CD4-positive, alpha-beta memory T cell (primary cell): Measurements from ENCODE around the gene LRRC3. TPM values are rescaled to one million over a fixed set of nuclear protein-coding genes. Genes with fewer than 3 reads are reported as not detected.
"Not testable (repeated sequence)": the region's sequence is repeated elsewhere in the genome, so short reads cannot be mapped to it uniquely, and the experiment has no call there.

Experiments
- CTCF ChIA-PET: fragments of 350-600 bp; sonication (Branson Sonifier 250); formaldehyde crosslinking; loops from one replicate; lab custom pipeline; 2021; ENCODE audit warnings: inconsistent platforms; ENCODE audit not compliant: partially characterized antibody; lab: Charles Lee
- POLR2A ChIA-PET: fragments of 350-600 bp; sonication (Branson Sonifier 250); formaldehyde crosslinking; loops from one replicate; lab custom pipeline; 2021; ENCODE audit not compliant: partially characterized antibody; lab: Charles Lee
- DNase-seq, 5 donors: peaks; one replicate each; pipeline versions ENCODE4 v3.0.0 to v3.0.0-alpha.2; 2020 to 2022; ENCODE audit warnings: mixed read lengths in 1 of 5
- H3K27ac ChIP-seq: one replicate; pipeline ENCODE4 v1.7.0; 2013; ENCODE audit warnings: low read depth, low read length
- H3K27me3 ChIP-seq: 2 replicates; pipeline ENCODE4 v1.7.0; 2013; ENCODE audit warnings: mild to moderate bottlenecking, low read length, moderate library complexity; ENCODE audit not compliant: insufficient read depth
- H3K36me3 ChIP-seq: 2 replicates; pipeline ENCODE4 v1.7.0; 2013; ENCODE audit warnings: mild to moderate bottlenecking, low read length, moderate library complexity; ENCODE audit not compliant: insufficient read depth
- H3K4me1 ChIP-seq: 2 replicates; pipeline ENCODE4 v1.7.0; 2013; ENCODE audit warnings: mild to moderate bottlenecking, low read length, moderate library complexity; ENCODE audit not compliant: insufficient read depth
- H3K4me3 ChIP-seq, 2 donors: one replicate each; pipeline ENCODE4 v1.7.0; 2013; ENCODE audit warnings: low read length in 2 of 2, mild to moderate bottlenecking in 1 of 2
- H3K9me3 ChIP-seq, 2 donors: one replicate each; pipeline ENCODE4 v1.7.0; 2013; ENCODE audit warnings: low read length in 2 of 2, control low read depth in 1 of 2; ENCODE audit not compliant: control insufficient read depth in 1 of 2
- H3K27ac Mint-ChIP-seq, 7 donors: one replicate each; pipeline ENCODE4 v1.8.0; 2020 to 2021; ENCODE audit warnings: mixed read lengths in 7 of 7, mild to moderate bottlenecking in 6 of 7, inconsistent platforms in 3 of 7, moderate library complexity in 3 of 7
- H3K27me3 Mint-ChIP-seq, 2 donors: one replicate each; pipeline ENCODE4 v1.8.0; 2020 to 2021; ENCODE audit warnings: mixed read lengths in 2 of 2
- H3K36me3 Mint-ChIP-seq, 2 donors: one replicate each; pipeline ENCODE4 v1.8.0; 2020 to 2021; ENCODE audit warnings: mixed read lengths in 2 of 2, inconsistent platforms in 1 of 2, mild to moderate bottlenecking in 1 of 2
- H3K4me1 Mint-ChIP-seq, 4 donors: one replicate each; pipeline ENCODE4 v1.8.0; 2020 to 2021; ENCODE audit warnings: mixed read lengths in 4 of 4, mild to moderate bottlenecking in 1 of 4
- H3K4me3 Mint-ChIP-seq, 8 donors: one replicate each; pipeline ENCODE4 v1.8.0; 2020 to 2021; ENCODE audit warnings: mixed read lengths in 8 of 8, mild to moderate bottlenecking in 7 of 8, moderate library complexity in 6 of 8, inconsistent platforms in 3 of 8
- H3K9me3 Mint-ChIP-seq, 8 donors: one replicate each; pipeline ENCODE4 v1.8.0; 2020 to 2021; ENCODE audit warnings: mixed read lengths in 8 of 8, mild to moderate bottlenecking in 5 of 8, inconsistent platforms in 3 of 8, moderate library complexity in 1 of 8
- intact Hi-C: fragments of 100-400 bp; cut with micrococcal nuclease; formaldehyde crosslinking; loops from one replicate; pipeline ENCODE4 v1.15.1; 2023
- polyA plus RNA-seq, 2 donors: library from polyadenylated mRNA; unstranded; fragments of 300-500 nt; fragmentation: Illumina TruSeq; gene quantifications; one replicate each; pipeline ENCODE4 v1.2.3, GENCODE V29; 2021
- total RNA-seq, 2 experiments: library from RNA; stranded (reverse); gene quantifications; one replicate each; pipeline ENCODE4 v1.2.3, GENCODE V29; 2021

The LRRC3 gene
- total and polyA plus RNA-seq, 4 experiments from 2014 or later = 0.11 to 1.5 (median 1.0) TPM

DNA sequence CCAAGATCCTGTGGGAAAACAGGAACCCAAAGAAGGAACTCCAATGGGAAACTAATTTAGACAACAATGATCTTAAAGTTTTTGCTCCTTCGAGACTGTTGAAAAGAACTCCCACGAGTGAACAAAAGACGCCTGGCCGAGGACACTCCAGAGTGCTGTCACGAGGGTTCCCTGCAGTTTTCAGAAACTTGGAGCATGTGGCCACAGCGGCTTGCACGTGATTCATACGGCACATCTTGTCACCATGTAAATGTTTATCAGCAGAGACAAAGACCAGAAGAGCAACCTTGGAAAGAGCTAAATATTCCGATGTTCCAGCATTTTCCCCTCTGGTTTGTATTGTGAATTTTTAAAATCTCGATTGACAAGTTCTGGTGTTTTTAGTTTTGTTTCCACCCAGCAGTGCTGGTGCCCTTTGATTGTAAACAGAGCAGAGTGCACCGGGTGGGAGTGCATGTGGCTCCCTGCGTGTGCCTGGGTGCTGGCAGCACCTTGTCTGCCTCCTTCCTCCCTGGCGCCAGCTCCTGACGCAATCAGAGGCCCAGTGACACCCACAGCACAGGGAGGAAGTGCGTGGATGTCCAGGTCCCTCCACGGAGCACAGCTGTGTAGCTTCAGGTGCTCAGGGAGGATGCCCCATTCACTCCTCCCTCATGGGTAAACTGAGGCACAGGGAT lies 23.0 kb downstream of the LRRC3 start:
- H3K4me1 Mint-ChIP-seq = peaks cover 0 to 5% (median 0%) of the 10 kb centered on the region in 4 donors
- H3K4me3 Mint-ChIP-seq = peak overlapping the region in 1 of 8 donors; percentile 44
- Histone ChIP-seq H3K27me3 (no peaks in the 10 kb centered on the region), H3K27ac (no peak overlapping the region), H3K9me3 (no peaks in the 10 kb centered on the region), H3K4me1 (peaks cover 3% of the 10 kb centered on the region), H3K4me3 (no peak overlapping the region), H3K36me3 (no peaks in the 10 kb centered on the region)
- no peak overlapping the region for H3K27ac Mint-ChIP-seq
- H3K27me3 Mint-ChIP-seq = peaks cover 0 to 3% of the 10 kb centered on the region in 2 donors
- no peak for DNase-seq
- CTCF ChIA-PET = interaction anchor here (0.7 kb wide), 1 partner anchor 17 kb away, joined by 3 read pairs; no protein-coding TSS in a partner anchor
- intact Hi-C loops = no loop called here
- H3K9me3 Mint-ChIP-seq = no peaks in the 10 kb centered on the region
- POLR2A ChIA-PET = no interaction called here
- no peaks in the 10 kb centered on the region for H3K36me3 Mint-ChIP-seq

DNA sequence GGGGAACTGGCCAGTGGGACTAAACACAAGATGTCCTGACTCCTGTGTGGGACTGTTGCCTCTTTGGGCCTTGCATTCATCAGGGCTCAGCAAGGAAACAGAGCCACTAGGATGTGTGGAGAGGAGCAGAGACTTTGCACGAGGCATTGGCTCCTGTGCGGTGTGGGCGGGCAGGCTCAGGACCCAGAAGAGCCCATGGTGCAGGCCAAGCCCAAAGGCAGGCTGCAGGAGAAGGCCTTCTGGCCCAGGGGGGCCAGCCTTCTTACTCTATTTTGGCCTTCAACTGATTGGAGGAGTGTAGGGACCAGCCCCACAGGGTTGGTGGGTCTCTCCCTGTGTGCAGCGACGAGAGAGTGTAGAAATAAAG lies 23.5 kb downstream of the LRRC3 start:
- H3K27me3 Mint-ChIP-seq = peaks cover 0 to 3% of the 10 kb centered on the region in 2 donors
- peaks cover 0 to 5% (median 0%) of the 10 kb centered on the region in 4 donors for H3K4me1 Mint-ChIP-seq
- CTCF ChIA-PET = no interaction called here
- H3K9me3 Mint-ChIP-seq = no peaks in the 10 kb centered on the region
- H3K36me3 Mint-ChIP-seq = no peaks in the 10 kb centered on the region
- H3K27ac Mint-ChIP-seq = no peak overlapping the region
- H3K27ac ChIP-seq = no peak overlapping the region
- intact Hi-C loops = no loop called here
- POLR2A ChIA-PET = no interaction called here
- H3K4me1 ChIP-seq = peaks cover 3% of the 10 kb centered on the region
- DNase-seq = no peak
- H3K4me3 Mint-ChIP-seq = peak overlapping the region in 1 of 8 donors; percentile 44
- no peaks in the 10 kb centered on the region for H3K9me3 ChIP-seq
- H3K27me3 ChIP-seq = no peaks in the 10 kb centered on the region
- no peaks in the 10 kb centered on the region for H3K36me3 ChIP-seq
- no peak overlapping the region for H3K4me3 ChIP-seq

DNA sequence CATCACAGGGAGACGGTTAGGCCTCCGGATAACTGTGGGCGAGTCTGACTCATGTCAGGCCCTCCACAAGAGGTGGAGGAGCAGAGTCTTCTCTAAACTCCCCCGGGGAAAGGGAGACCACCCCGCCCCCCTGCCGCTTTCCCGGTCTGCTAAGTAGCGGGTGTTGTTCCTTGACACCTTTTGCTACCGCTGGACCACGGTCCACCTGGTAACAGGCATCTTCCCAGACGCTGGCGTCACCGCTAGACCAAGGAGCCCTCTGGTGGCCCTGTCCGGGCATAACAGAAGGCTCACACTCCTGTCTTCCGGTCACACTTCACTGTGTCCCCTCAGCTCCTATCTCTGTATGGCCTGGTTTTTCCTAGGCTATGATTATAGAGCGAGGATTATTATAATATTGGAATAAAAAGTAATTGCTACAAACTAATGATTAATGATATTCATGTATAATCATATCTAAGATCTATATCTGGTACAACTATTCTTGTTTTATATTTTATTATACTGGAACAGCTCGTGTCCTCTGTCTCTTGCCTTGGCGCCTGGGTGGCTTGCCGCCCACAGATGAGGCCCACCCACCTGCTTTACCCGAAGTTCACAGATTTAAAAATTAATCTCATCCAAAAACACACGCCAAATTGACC lies 24.4 kb downstream of the LRRC3 start:
- H3K27me3 ChIP-seq, H3K9me3 ChIP-seq, H3K4me1 ChIP-seq, H3K4me3 ChIP-seq, H3K9me3 Mint-ChIP-seq, H3K27me3 Mint-ChIP-seq, H3K36me3 Mint-ChIP-seq, H3K27ac ChIP-seq, intact Hi-C loops, H3K4me1 Mint-ChIP-seq, POLR2A ChIA-PET, H3K36me3 ChIP-seq: not testable (repeated sequence)
- peak in 4 of 5 donors; percentile 29 to 54 (median 36) for DNase-seq
- Mint-ChIP-seq H3K4me3 (peak overlapping the region in 1 of 8 donors; percentile 53), H3K27ac (peak overlapping the region in 2 of 7 donors; percentile 25 to 47)
- CTCF ChIA-PET = interaction anchor here (0.6 to 0.7 kb wide), 2 partner anchors 9 to 40 kb away, joined by 3 to 4 read pairs; no protein-coding TSS in a partner anchor

DNA sequence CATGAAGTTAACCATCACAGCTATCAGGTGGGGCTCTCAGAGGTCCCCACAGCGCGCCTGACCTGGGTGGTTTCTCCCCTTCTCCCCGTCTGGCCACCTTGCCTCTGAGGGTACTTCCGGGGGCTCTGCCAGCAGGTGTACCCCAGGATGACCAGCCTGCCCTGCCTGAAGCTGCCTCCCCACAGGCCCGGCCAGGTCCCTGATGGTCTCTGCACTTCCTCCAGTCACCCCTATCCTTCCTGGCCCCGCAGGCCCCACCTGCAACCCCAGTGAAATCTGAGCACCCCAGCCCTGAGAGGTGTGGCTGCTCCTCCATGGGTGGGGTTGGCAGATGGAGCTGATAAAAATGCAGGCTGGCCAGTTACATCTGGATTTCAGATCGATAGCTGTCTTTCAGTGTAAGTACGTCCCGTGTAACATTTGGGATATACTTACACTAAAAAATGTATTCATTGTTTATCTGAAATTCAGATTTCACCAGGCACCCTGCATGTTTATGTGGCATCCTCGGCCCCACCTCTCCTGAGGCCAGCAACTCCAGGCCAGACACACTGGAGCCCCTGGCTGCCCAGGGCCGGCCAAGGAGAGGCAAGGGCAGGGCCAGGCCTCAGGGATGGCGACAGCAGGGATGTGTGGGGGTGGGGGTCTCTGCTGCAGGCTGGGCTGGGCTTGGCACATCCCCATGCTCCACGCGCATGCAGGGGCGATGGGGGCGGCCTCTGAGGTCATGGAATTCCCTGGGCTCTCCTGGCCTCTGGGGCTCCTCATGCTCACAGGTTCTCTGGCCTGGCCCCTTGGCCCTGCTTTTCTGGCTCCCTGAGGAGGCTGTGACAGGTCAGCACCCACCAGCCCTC lies 25.1 kb downstream of the LRRC3 start:
- Histone ChIP-seq H3K9me3 (no peaks in the 10 kb centered on the region), H3K4me1 (peaks cover 3% of the 10 kb centered on the region), H3K27me3 (no peaks in the 10 kb centered on the region), H3K27ac (no peak overlapping the region), H3K4me3 (no peak overlapping the region), H3K36me3 (no peaks in the 10 kb centered on the region)
- Mint-ChIP-seq H3K36me3 (no peaks in the 10 kb centered on the region), H3K9me3 (no peaks in the 10 kb centered on the region), H3K4me1 (peaks cover 0 to 6% (median 0%) of the 10 kb centered on the region in 4 donors), H3K4me3 (no peak overlapping the region), H3K27ac (no peak overlapping the region), H3K27me3 (peaks cover 2 to 9% of the 10 kb centered on the region in 2 donors)
- DNase-seq = no peak
- intact Hi-C loops = no loop called here
- ChIA-PET POLR2A (no interaction called here), CTCF (interaction anchor here (0.7 to 1.4 kb wide), 5 partner anchors 9 to 321 kb away, joined by 3 to 5 read pairs (median 3); partner anchors contain the start of gene UBE2G2)

DNA sequence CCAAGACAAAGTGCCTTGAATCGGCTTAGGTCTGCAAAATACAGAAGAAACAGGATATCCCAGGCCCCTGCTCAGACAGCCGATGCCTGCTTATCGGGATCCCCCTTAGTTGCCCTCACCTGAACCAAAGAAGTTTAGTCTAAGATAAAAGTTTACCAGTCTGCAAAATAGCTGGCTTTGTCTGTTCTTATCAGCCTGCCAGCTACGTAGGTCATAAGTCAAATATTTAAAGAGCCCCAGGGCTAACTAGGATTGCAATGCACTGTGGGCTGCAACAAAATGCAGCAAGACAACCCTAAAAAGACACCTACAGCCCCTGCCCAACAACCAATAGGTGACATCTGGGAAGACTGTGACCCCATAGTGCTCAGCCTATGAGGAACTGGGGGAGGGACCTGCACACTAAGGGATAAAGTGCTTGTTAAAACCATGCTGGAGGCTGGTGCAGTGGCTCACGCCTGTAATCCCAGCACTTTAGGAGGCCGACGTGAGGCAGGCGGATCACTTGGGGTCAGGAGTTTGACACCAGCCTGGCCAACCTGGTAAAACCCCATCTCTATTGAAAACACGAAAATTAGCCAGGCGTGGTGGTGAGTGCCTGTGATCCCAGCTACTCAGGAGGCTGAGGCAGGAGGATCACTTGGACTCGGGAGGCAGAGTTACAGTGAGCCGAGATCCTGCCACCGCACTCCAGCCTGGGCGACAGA lies 27.4 kb downstream of the LRRC3 start:
- H3K36me3 Mint-ChIP-seq = no peaks in the 10 kb centered on the region
- POLR2A ChIA-PET = no interaction called here
- CTCF ChIA-PET = no interaction called here
- peaks cover 3% of the 10 kb centered on the region for H3K4me1 ChIP-seq
- DNase-seq = no peak
- H3K36me3 ChIP-seq = no peaks in the 10 kb centered on the region
- no peaks in the 10 kb centered on the region for H3K27me3 ChIP-seq
- H3K27me3 Mint-ChIP-seq = peaks cover 2 to 11% of the 10 kb centered on the region in 2 donors
- H3K9me3 ChIP-seq = no peaks in the 10 kb centered on the region
- H3K9me3 Mint-ChIP-seq = peaks cover 0 to 2% (median 0%) of the 10 kb centered on the region in 8 donors
- H3K4me3 Mint-ChIP-seq = no peak overlapping the region
- H3K27ac Mint-ChIP-seq = peak overlapping the region in 1 of 7 donors; percentile 5
- no peak overlapping the region for H3K4me3 ChIP-seq
- peaks cover 0 to 8% (median 2%) of the 10 kb centered on the region in 4 donors for H3K4me1 Mint-ChIP-seq
- H3K27ac ChIP-seq = no peak overlapping the region
- intact Hi-C loops = no loop called here

DNA sequence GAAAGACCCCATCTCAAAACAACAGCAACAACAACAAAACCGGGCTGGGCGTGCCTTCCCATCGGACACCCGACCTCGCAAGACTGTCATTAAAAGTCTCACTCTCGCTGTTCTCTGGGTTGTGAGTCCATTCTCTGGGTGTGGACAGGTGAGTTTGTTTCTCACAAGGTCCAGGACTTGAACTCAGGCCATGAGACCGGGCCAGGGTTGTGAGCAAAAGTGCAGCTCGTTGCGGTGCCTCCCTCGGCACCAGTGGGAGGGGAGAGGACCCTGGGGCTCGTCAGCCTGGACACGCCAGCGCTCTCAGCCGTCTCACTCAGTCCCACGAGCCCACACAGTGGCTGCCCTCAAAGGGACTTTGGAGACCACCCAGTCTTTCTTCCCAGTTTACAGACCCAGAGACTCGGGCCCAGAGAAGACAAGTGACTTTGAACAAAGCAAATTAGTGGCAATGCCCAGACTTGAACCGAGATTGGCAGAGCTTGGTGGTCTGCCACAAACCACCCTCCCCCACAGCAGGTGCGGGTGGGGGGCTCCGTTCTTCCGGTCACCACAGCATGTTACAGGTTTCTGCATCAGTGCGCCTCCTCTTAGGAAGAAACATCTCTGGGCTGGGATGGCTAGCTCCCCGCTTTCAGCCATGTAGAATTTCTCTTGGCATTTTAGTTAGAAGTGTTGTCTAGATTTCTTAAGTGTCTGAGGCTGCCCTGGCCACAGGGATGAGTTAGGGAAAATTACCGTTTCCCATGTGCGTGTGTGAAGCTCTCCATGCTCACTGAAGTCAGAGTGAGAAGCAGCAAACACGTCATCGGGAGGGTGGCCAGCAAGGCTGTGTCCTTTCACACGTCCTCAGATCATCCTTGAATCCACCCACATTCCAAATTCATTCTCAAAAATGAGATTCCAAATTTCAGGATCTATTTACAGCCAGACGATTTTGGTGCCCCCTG lies 28.3 kb downstream of the LRRC3 start:
- H3K27ac ChIP-seq = no peak overlapping the region
- ChIA-PET CTCF (interaction anchor here (0.9 kb wide), 1 partner anchor 12 kb away, joined by 4 read pairs; no protein-coding TSS in a partner anchor), POLR2A (no interaction called here)
- Mint-ChIP-seq H3K27me3 (peaks cover 2 to 11% of the 10 kb centered on the region in 2 donors), H3K4me1 (peaks cover 0 to 8% (median 2%) of the 10 kb centered on the region in 4 donors), H3K9me3 (peaks cover 0 to 5% (median 0%) of the 10 kb centered on the region in 8 donors), H3K27ac (peak overlapping the region in 1 of 7 donors; percentile 36), H3K36me3 (no peaks in the 10 kb centered on the region), H3K4me3 (no peak overlapping the region)
- intact Hi-C loops = no loop called here
- H3K9me3 ChIP-seq = no peaks in the 10 kb centered on the region
- no peak overlapping the region for H3K4me3 ChIP-seq
- H3K27me3 ChIP-seq = no peaks in the 10 kb centered on the region
- H3K36me3 ChIP-seq = no peaks in the 10 kb centered on the region
- peaks cover 3% of the 10 kb centered on the region for H3K4me1 ChIP-seq
- no peak for DNase-seq
